DOHH2 (cell line): ENCODE measurements around the gene FLNB.

Source experiments
- H3F3A ChIP-seq: fragments of 200-600 bp; sonication (generic), shearing (Covaris generic); 2 replicates; pipeline ENCODE4 v1.6.0; 2016; ENCODE audit warnings: antibody characterized with exemption, mild to moderate bottlenecking; ENCODE audit not compliant: control insufficient read depth, insufficient read depth
- H3K27ac ChIP-seq: fragments of 200-600 bp; sonication (generic); 2 replicates; pipeline ENCODE4 v1.5.1; 2014; ENCODE audit warnings: low read depth, mild to moderate bottlenecking, low read length, moderate library complexity
- H3K27me3 ChIP-seq: fragments of 200-600 bp; sonication (generic); 2 replicates; pipeline ENCODE4 v1.6.1; 2014; ENCODE audit warnings: mild to moderate bottlenecking, low read length, mixed read lengths; ENCODE audit not compliant: control insufficient read depth
- H3K36me3 ChIP-seq: fragments of 200-600 bp; sonication (generic); 2 replicates; pipeline ENCODE4 v1.6.1; 2014; ENCODE audit warnings: mild to moderate bottlenecking, low read length, moderate library complexity, mixed read lengths; ENCODE audit not compliant: control insufficient read depth
- H3K4me1 ChIP-seq: fragments of 200-600 bp; sonication (generic); 2 replicates; pipeline ENCODE4 v1.6.1; 2014; ENCODE audit warnings: mild to moderate bottlenecking, low read length, mixed read lengths; ENCODE audit not compliant: control insufficient read depth
- H3K4me2 ChIP-seq: fragments of 200-600 bp; sonication (generic); 2 replicates; pipeline ENCODE4 v1.6.0; 2014; ENCODE audit warnings: mild to moderate bottlenecking, low read length, moderate library complexity
- H3K4me3 ChIP-seq: fragments of 200-600 bp; sonication (generic); 2 replicates; pipeline ENCODE4 v1.5.1; 2014; ENCODE audit warnings: mild to moderate bottlenecking, low read length, mixed read lengths
- H3K79me2 ChIP-seq: fragments of 200-600 bp; sonication (generic); 2 replicates; pipeline ENCODE4 v1.6.1; 2014; ENCODE audit warnings: mild to moderate bottlenecking, low read length, mixed read lengths; ENCODE audit not compliant: control insufficient read depth
- H3K9me2 ChIP-seq: fragments of 200-600 bp; sonication (generic); replicated peaks from 2 replicates; pipeline ENCODE4 v1.6.1; 2014; ENCODE audit warnings: mild to moderate bottlenecking, low read length, mixed read lengths; ENCODE audit not compliant: control insufficient read depth
- H3K9me3 ChIP-seq: fragments of 200-600 bp; sonication (generic); 2 replicates; pipeline ENCODE4 v1.6.1; 2014; ENCODE audit warnings: antibody characterized with exemption, low read length, mixed read lengths; ENCODE audit not compliant: control insufficient read depth, insufficient read depth
- H4K20me1 ChIP-seq: fragments of 200-600 bp; sonication (generic); 2 replicates; pipeline ENCODE4 v1.6.0; 2014; ENCODE audit warnings: low read depth, mild to moderate bottlenecking, antibody characterized with exemption, low read length, moderate library complexity; ENCODE audit not compliant: control insufficient read depth, insufficient read depth
- CTCF ChIP-seq: fragments of 200-600 bp; sonication (generic); IDR thresholded peaks from one replicate; pipeline ENCODE4 v1.5.1; 2014; ENCODE audit warnings: antibody characterized with exemption, mild to moderate bottlenecking, low read depth, low read length; ENCODE audit not compliant: poor library complexity, severe bottlenecking
- EZH2phosphoT487 ChIP-seq: fragments of 200-600 bp; sonication (generic); IDR thresholded peaks from 2 replicates; pipeline ENCODE4 v1.6.1; 2017; ENCODE audit warnings: borderline replicate concordance, mild to moderate bottlenecking, antibody characterized with exemption, low read length, moderate library complexity, mixed read lengths

The FLNB gene

GRCh38 chr3:58005669-58006068 lies 2.6 kb upstream of the FLNB start:
- Histone ChIP-seq H3K4me1 (peaks cover 28% of the 10 kb centered on the region), H3K4me2 (no peak overlapping the region), H3K4me3 (no peak overlapping the region), H3F3A (no peaks in the 10 kb centered on the region), H3K9me3 (no peaks in the 10 kb centered on the region), H4K20me1 (no peaks in the 10 kb centered on the region; the same call in 1 of the 2 replicates), H3K9me2 (no peaks in the 10 kb centered on the region), H3K79me2 (peaks cover 21% of the 10 kb centered on the region), H3K27me3 (no peaks in the 10 kb centered on the region), H3K36me3 (0 out of 2 replicates have a peak, but pooled peaks cover 3% of the 10 kb centered on the region), H3K27ac (no peak overlapping the region)
- TF ChIP-seq CTCF (no peak), EZH2phosphoT487 (no peak)

DNA sequence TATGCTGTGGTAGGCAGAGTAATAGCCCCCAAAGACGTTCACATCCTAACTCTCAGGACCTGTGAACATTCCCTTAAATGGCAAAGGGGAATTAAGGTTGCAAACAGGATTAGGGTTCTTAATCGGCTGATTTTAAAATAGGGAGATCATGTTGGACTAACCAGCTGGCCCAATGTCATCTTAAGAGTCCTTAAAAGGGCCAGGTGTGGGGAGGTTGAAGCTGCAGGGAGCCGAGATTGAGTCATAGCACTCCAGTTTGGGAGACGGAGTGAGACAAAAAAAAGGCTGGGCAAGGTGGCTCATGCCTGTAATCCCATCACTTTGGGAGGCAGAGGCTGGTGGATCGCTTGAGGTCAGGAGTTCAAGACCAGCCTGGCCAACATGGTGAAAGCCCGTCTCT lies 1.6 kb upstream of the FLNB start:
- Histone ChIP-seq H3K4me1 (peaks cover 28% of the 10 kb centered on the region), H3K4me3 (no peak overlapping the region), H3K27me3 (no peaks in the 10 kb centered on the region), H3K4me2 (no peak overlapping the region), H3K36me3 (0 out of 2 replicates have a peak, but pooled peaks cover 3% of the 10 kb centered on the region), H3K9me3 (no peaks in the 10 kb centered on the region), H3K9me2 (no peaks in the 10 kb centered on the region), H3F3A (no peaks in the 10 kb centered on the region), H3K27ac (no peak overlapping the region), H3K79me2 (peaks cover 28% of the 10 kb centered on the region), H4K20me1 (no peaks in the 10 kb centered on the region; the same call in 1 of the 2 replicates)
- TF ChIP-seq CTCF (no peak), EZH2phosphoT487 (no peak)

DNA sequence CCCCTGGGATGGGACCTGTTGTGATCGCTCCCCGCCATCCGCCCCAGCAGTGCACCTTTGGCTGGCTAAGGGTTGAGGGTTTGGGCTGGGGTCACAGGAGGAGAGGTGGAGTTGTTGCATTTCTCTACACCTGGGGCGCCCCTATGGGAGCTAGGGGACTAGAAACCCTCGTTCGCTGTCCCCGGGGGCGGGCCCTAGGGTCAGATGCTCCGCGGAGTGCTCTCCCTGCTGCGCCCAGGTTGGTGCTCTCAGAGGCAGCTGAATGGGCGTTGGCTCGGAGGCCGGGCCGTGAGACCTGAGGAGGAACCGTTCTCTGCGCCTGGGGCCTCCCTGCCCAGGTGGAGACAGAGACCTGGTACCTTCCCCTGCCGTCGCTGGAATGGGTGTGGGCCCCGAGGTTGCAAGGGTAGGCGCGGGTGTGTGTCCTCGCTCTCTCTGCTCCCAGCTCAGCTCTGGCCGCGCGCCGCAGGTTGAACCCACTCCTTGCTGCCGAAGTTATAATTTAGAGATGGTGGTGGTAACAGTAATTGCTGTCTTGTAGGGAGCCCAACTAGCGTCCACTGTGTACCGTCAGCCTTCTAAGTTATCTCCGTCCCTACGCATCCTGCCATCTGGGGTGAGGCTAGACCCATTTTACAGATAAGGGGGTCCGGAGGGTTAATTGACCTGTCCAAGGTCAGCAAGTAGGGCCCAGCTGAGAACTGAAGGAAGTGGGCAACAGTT lies 965 bp downstream of the FLNB start:
- Histone ChIP-seq H3K4me2 (peak overlapping the region; percentile 99), H3K4me3 (peak overlapping the region; percentile 99), H3K27ac (no peak overlapping the region), H3F3A (no peaks in the 10 kb centered on the region), H3K9me2 (no peaks in the 10 kb centered on the region), H3K27me3 (no peaks in the 10 kb centered on the region), H3K9me3 (no peaks in the 10 kb centered on the region), H4K20me1 (no peaks in the 10 kb centered on the region; the same call in 1 of the 2 replicates), H3K79me2 (peaks cover 36% of the 10 kb centered on the region), H3K36me3 (0 out of 2 replicates have a peak, but pooled peaks cover 3% of the 10 kb centered on the region), H3K4me1 (peaks cover 28% of the 10 kb centered on the region)
- TF ChIP-seq EZH2phosphoT487: no peak
- TF ChIP-seq CTCF: no peak
